HS-5 (cell line): ENCODE measurements around the gene INSR.

ENCODE experiments used
- DNase-seq: peaks from one replicate; pipeline ENCODE4 v3.0.0-alpha.2; 2012; ENCODE audit warnings: low read depth

INSR gene

GRCh38 chr19:7295912-7296536 lies 1.8 kb upstream of the INSR start:
- DNase-seq, result no peak

- DNase-seq, result no peak
Measured at GRCh38 chr19:7294558-7295212, 471 bp upstream of the INSR start.

GRCh38 chr19:7292950-7293761 lies 1.1 kb downstream of the INSR start:
- DNase-seq, result no peak

DNA sequence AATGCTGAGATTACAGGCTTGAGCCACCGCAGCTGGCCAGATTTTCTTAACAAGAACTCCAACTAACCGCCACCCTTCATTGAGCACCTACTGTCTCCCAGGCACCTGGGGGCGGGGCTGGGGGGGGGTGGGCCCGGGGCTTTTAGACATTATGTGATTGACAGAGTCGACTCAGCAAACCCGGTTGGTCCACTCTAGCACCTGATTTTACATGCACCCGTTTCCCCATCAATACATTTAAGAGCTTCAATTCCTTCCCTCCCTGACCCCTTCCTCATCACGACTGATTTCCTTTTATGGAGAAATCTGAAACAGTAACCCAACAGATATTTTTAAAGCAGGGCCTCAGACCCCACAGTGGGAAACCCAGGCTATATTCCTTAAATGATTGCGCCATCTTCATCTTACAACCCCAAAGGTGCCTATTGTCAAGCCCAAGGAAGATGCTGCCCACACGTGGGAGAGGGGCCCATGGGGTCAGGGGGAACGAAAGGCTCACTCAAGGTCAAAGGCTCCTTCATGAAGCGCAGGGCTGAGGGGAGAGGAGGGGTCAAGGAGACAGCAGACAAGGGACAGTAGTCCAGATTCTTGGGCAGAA lies 1.8 kb downstream of the INSR start:
- no peak for DNase-seq

DNA sequence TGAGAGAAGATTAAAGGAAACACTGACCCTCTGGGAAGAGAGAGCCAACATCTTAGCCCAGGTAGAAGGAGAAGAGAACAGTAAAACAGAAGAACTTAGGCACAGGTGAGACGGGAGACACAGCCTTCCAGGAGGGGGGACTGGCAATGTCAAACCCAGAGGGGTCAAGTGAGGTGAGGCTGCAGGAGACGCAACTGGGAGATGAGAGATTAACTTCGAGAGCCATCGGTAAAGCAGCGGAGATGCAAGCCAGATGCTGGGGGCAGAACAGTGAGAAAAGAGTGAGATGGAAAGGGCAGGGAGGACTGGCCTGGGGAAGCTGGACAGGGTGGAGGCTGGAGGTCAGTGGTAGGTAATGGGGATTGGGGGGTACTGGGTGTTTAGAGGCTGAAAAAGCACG lies 5.2 kb downstream of the INSR start:
- no peak for DNase-seq

- DNase-seq, result no peak
Measured at GRCh38 chr19:7288131-7288530, 6.1 kb downstream of the INSR start.

DNA sequence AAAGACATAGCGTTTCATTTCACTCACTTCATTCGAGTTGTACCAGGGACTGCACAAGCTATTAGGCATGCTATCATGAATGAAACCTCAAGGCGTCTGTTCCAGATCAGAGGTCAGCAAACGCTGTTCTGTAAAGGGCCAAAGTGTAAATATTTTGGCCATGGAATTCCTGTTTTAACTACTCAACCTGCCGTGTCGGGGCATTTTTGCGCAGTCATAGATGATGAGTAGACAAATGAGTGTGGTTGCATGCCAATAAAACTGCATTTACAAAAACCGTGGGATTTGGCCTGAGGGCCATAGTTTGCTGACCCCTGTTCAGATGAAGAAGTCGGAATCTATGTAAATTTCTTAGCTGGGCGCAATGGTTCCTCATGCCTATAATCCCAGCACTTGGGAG lies 6.5 kb downstream of the INSR start:
- no peak for DNase-seq

DNA sequence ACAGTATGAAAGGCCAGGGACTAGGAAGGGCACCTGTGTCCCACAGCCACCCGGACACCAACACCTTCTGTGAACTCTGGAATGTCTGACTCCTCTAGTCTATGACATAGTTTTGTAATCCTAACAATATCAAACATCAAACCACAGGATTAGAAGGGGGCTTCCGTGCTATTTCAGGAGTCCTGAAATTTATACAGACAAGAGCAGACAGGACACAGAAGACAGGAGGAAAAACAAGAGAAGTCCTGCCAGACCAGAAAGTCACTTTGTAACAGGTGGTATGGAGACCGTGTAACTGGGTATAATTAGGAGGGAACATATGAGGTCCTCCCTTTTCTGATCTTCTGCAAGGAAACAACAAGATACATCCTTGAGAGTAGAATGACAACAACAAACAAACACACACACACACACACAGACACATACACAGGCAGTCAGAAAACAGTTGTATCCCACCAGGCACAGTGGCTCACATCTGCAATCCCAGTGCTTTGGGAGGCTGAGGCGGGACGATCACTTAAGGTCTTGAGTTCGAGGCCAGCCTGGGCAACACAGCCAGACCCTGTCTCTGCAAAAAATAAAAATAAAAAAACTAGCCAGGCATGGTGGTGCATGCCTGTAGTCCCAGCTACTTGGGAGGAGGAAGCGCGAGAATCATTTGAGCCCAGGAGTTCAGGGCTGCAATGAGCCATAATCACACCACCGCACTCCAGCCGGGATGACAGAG lies 13.1 kb downstream of the INSR start:
- no peak for DNase-seq

DNA sequence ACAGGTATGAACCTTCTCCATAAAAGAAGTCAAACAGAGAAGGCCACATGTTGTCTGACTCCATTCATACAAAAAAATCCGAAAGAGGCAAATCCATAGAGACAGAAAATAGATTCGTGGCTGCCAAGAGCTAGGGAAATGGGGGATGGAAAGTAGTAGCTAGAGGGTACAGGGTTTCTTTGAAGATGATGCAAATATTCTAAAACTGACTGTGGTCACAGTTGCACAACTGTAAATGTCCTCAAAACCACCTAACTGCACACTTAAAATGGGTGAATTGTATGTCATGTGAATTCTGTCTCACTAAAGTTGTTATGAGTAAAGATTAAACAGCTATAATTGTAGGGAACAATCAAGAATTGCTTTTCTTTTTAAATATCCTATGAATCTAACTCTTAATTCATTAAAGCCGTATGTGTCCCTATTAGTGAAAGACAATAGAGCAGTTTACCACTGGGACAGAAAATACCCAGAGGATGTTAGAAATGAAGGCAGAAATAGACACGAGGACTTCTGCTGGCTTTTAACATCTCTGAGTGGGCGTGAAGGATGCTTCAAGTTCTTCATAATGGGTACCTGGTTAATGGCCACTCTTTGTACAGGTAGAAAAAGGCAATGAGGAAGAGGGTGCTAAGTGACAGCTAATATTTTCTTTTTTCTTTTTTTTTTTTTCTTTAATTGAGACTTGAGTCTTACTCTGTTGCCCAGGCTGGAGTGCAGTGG lies 21.2 kb downstream of the INSR start:
- no peak for DNase-seq

DNA sequence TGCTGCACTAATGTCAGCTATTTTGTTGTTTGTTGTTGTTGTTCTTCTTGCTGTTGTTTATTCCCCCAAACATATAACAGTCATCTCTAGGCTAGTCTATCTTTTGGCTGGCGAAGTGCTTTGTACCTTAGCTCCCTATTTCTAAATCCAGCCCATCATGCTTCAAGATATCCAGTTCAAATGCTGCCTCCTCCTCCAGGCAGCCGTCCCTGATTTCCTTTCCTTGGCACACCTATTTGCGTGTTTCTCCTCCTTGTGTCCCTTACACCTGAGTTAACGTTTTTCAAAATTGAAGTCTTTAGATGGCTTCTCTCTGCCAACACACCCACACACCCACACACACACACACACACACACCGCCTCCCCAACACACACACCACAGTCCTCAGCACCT lies 25.5 kb downstream of the INSR start:
- no peak for DNase-seq

GRCh38 chr19:7267792-7268704 lies 26.2 kb downstream of the INSR start:
- DNase-seq, result no peak

DNA sequence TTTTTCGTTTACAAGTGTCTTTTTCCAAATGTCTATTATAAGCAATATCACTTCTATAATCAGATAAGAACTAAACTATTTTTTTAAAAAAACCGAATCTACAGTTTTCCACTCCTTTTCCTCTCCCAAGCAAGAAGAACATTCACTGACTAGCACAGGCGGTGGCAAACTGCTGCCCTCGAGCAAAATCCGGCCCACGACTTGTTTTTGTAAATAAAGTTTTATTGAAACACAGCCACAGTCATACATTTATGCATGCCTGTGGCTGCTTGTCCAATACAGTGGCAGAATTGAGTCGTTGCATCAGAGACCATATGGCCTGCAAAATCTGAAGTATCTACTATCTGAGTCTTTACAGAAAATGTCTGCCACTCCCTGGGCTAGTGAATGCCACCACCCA lies 27.4 kb downstream of the INSR start:
- DNase-seq, result no peak

GRCh38 chr19:7265963-7266362 lies 28.3 kb downstream of the INSR start:
- DNase-seq, result no peak

GRCh38 chr19:7264858-7265257 lies 29.4 kb downstream of the INSR start:
- no peak for DNase-seq

GRCh38 chr19:7263521-7263920 lies 30.7 kb downstream of the INSR start:
- no peak for DNase-seq

GRCh38 chr19:7263066-7263465 lies 31.1 kb downstream of the INSR start:
- DNase-seq, result no peak

- no peak for DNase-seq
Measured at GRCh38 chr19:7262470-7262869, 31.7 kb downstream of the INSR start.

- no peak for DNase-seq
Measured at GRCh38 chr19:7260161-7260560, 34.1 kb downstream of the INSR start.

GRCh38 chr19:7258840-7259395 lies 35.3 kb downstream of the INSR start:
- DNase-seq, result no peak
